GM19043 (cell line): ENCODE results near the gene ADAM21.
"Not testable (repeated sequence)": the region's sequence is repeated elsewhere in the genome, so short reads cannot be mapped to it uniquely, and the experiment has no call there.

ENCODE experiments used
- ATAC-seq: cut with Tn5 transposase; IDR thresholded peaks from one replicate; pipeline ENCODE4 v1.9.1; 2021; ENCODE audit warnings: low read depth; ENCODE audit not compliant: unreplicated experiment

Gene ADAM21

DNA sequence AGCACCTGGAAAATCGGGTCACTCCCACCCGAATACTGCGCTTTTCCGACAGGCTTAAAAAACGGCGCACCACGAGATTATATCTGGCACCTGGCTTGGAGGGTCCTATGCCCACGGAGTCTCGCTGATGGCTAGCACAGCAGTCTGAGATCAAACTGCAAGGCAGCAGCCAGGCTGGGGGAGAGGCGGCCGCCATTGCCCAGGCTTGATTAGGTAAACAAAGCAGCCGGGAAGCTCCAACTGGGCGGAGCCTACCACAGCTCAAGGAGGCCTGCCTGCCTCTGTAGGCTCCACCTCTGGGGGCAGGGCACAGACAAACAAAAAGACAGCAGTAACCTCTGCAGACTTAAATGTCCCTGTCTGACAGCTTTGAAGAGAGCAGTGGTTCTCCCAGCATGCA is 23.5 kb downstream of the ADAM21 start:
- not testable (repeated sequence) for ATAC-seq

DNA sequence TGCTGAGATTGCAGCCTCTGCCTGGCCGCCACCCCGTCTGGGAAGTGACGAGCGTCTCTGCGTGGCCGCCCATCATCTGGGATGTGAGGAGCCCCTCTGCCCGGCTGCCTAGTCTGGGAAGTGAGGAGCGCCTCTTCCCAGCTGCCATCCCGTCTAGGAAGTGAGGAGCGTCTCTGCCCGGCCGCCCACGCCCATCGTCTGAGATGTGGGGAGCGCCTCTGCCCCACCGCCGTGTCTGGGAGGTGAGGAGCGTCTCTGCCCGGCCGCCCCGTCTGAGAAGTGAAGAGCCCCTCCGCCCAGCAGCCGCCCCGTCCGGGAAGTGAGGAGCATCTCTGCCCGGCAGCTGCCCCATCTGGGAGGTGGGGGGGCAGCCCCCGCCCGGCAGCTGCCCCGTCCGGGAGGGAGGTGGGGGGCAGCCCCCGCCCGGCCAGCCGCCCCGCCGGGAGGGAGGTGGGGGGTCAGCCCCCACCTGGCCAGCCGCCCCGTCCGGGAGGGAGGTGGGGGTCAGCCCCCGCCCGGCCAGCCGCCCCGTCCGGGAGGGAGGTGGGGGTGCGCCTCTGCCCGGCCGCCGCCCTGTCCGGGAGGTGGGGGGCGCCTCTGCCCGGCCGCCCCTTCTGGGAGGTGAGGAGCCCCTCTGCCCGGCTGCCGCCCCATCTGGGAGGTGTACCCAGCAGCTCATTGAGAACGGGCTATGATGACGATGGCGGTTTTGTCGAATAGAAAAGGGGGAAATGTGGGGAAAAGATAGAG is 25.6 kb downstream of the ADAM21 start:
- not testable (repeated sequence) for ATAC-seq

DNA sequence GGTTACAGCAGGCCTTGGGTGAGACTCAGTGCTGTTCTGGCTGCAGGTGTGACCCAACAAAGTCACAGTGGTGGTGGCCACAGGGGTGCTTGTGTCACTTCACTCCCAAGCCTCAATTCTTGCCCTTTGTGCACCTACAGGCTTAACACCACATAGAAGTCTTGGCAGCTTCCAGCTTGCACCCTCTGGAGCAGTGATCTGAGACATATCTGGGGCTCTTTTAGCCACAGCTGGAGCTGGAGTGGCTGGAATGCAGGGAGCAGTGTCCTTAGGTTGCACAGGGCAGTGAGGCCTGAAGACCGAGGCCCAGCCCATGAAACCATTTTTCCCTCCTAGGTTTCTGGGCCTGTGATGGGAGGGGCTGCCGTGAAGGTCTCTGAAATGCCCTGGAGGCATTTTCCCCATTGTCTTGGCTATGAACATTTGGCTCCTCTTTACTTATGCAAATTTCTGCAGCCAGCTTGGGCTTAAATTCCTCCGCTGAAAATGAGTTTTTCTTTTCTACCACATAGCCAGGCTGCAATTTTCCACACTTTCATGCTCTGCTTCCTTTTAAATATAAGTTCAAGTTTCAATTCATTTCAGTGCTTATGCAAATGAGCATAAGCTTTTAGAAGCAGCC is 37.7 kb downstream of the ADAM21 start:
- no peak for ATAC-seq

DNA sequence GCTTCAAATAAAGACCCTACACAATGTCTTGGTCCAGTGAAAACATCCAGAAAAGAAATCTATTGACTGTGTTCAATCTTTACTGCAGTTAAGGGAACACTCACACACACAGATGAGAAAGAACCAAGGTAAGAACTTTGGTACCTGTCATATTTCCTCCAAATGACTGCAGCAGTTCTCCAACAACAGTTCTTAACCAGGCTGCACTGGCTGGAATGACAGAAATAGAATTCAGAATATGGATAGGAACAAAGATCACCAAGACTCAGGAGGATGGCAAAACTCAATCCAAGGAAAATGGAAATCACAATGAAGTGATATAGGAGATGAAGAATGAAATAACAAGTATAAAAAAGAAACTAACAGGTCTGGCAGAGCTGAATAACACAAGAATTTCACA is 46.2 kb downstream of the ADAM21 start:
- ATAC-seq = no peak
